Measurements from ENCODE around the gene SHISA5.

DNA sequence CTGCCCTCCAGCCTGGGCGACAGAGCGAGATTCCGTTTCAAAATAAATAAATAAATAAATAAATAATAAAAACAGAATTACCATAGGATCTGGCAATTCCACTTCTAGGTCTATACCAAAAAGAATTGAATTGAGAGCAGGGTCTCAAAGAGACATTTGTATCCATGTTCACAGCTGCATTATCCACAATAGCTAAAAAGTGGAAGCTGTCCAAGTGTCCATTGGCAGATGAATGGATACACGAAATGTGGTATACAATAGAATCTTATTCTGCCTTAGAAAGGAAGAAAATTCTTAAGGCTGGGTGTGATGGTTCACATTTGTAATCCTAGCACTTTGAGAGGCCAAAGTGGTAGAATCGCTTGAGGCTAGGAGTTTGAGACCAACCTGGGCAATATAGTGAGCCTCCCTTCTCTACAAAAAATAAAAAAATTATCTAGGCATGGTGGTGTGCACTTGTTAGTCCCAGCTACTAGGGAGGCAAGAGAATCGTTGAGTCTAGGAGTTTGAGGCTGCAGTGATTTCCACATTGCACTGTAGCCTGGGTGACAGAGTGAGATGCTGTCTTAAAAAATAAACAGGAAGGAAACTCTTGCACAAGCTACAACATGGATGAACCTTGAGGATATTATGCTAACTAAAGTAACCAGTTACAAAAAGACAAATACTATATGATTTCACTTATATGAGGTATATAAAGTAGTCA is 28.4 kb upstream of the SHISA5 start:
- TF ChIP-seq, protein P1, sequence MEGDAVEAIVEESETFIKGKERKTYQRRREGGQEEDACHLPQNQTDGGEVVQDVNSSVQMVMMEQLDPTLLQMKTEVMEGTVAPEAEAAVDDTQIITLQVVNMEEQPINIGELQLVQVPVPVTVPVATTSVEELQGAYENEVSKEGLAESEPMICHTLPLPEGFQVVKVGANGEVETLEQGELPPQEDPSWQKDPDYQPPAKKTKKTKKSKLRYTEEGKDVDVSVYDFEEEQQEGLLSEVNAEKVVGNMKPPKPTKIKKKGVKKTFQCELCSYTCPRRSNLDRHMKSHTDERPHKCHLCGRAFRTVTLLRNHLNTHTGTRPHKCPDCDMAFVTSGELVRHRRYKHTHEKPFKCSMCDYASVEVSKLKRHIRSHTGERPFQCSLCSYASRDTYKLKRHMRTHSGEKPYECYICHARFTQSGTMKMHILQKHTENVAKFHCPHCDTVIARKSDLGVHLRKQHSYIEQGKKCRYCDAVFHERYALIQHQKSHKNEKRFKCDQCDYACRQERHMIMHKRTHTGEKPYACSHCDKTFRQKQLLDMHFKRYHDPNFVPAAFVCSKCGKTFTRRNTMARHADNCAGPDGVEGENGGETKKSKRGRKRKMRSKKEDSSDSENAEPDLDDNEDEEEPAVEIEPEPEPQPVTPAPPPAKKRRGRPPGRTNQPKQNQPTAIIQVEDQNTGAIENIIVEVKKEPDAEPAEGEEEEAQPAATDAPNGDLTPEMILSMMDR (IDR thresholded peaks at IDR 0.05; ENCODE audit: insufficient read depth, low read depth, low read length), result no peak
- no peak for TF ChIP-seq EZH2 (IDR thresholded peaks at IDR 0.05; ENCODE audit: insufficient read depth, low read length)

Data from astrocyte (in vitro differentiated cells and primary cell).